ENCODE results near the gene MTFP1.

MTFP1 gene

GRCh38 chr22:30422481-30423300 lies 2.9 kb upstream of the MTFP1 start:
- TF ChIP-seq CTCF (IDR thresholded peaks at IDR 0.05; ENCODE audit: low read depth, low read length, missing control alignments): no peak
- peak overlapping the region; percentile 72 for H3K4me3 ChIP-seq (ENCODE audit: low read depth, low read length)
- DNase-seq (ENCODE audit: low read depth): no peak

- DNase-seq (ENCODE audit: low read depth): no peak
- TF ChIP-seq CTCF (IDR thresholded peaks at IDR 0.05; ENCODE audit: low read depth, low read length, missing control alignments): no peak
Observed at GRCh38 chr22:30423301-30423958, 2.1 kb upstream of the MTFP1 start.

GRCh38 chr22:30423959-30424533 lies 1.5 kb upstream of the MTFP1 start:
- TF ChIP-seq CTCF (IDR thresholded peaks at IDR 0.05; ENCODE audit: low read depth, low read length, missing control alignments): no peak
- peak overlapping the region; percentile 72 for H3K4me3 ChIP-seq (ENCODE audit: low read depth, low read length)
- peak; percentile 99 for DNase-seq (ENCODE audit: low read depth)

More at GRCh38 chr22:30423301-30423958, 2.1 kb upstream of the MTFP1 start:
- H3K4me3 ChIP-seq (ENCODE audit: low read depth, low read length): peak overlapping the region; percentile 72

GRCh38 chr22:30424534-30425326 lies 838 bp upstream of the MTFP1 start:
- peak; percentile 27 for TF ChIP-seq CTCF (IDR thresholded peaks at IDR 0.05; ENCODE audit: low read depth, low read length, missing control alignments)
- peak overlapping the region; percentile 62 for H3K4me3 ChIP-seq (ENCODE audit: low read depth, low read length)
- no peak for DNase-seq (ENCODE audit: low read depth)

GRCh38 chr22:30425327-30425615 lies 297 bp upstream of the MTFP1 start:
- no peak for TF ChIP-seq CTCF (IDR thresholded peaks at IDR 0.05; ENCODE audit: low read depth, low read length, missing control alignments)
- peak overlapping the region; percentile 62 for H3K4me3 ChIP-seq (ENCODE audit: low read depth, low read length)
- no peak for DNase-seq (ENCODE audit: low read depth)

GRCh38 chr22:30426388-30427353 lies 1.1 kb downstream of the MTFP1 start:
- H3K4me3 ChIP-seq (ENCODE audit: low read depth, low read length): peak overlapping the region; percentile 62
- TF ChIP-seq CTCF (IDR thresholded peaks at IDR 0.05; ENCODE audit: low read depth, low read length, missing control alignments): peak; percentile 87
- peak; percentile 68 for DNase-seq (ENCODE audit: low read depth)

All from GM12864 (cell line).